SK-N-MC (cell line): ENCODE results near the gene PRRX2.

Experiments
- EZH2 ChIP-seq: fragments of 200-600 bp; sonication (generic); IDR thresholded peaks from one replicate; pipeline ENCODE4 v1.6.1; 2017; ENCODE audit warnings: antibody characterized with exemption
- FOXP2 ChIP-seq: optimal IDR thresholded peaks from 2 replicates; pipeline ENCODE3; 2011; ENCODE audit warnings: mild to moderate bottlenecking, moderate library complexity; ENCODE audit not compliant: insufficient read depth; ENCODE audit errors: extremely low read length, control extremely low read depth
- POLR2AphosphoS5 ChIP-seq: IDR thresholded peaks from 2 replicates; pipeline ENCODE4 v1.6.1; 2012; ENCODE audit warnings: mild to moderate bottlenecking, low read depth, low read length, borderline replicate concordance

GRCh38 chr9:129661029-129661428 is 4.4 kb upstream of the PRRX2 start:
- TF ChIP-seq FOXP2 (no peak), EZH2 (no peak), POLR2AphosphoS5 (no peak)
